ENCODE results near the gene SLC2A6.

Gene SLC2A6

DNA sequence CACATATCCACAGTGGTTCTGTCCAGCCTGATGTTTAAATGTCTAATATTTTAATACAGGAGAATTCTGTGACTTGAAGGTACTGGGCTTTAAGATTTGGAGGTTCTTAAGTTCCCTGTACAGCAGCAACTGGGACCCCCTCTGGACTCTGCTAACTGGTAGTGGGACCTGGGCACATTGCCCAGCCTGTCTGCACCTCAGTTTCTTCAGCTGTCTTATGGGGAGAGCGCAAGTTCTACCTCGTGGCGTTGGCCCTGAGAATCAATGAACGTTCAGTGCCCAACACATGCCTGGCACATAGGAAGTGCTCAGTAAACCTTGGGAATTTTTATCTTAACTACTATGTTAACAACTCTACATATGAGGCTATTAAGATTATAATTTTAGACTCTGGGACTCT lies 1.4 kb downstream of the SLC2A6 start:
- no peak for DNase-seq (ENCODE audit: low spot score)

- no peak for DNase-seq (ENCODE audit: low spot score)
Measured at GRCh38 chr9:133476941-133477340, 2.0 kb downstream of the SLC2A6 start.

- no peak for DNase-seq (ENCODE audit: low spot score)
Measured at GRCh38 chr9:133476036-133476931, 2.6 kb downstream of the SLC2A6 start.

- no peak for DNase-seq (ENCODE audit: low spot score)
Measured at GRCh38 chr9:133475292-133476012, 3.4 kb downstream of the SLC2A6 start.

DNA sequence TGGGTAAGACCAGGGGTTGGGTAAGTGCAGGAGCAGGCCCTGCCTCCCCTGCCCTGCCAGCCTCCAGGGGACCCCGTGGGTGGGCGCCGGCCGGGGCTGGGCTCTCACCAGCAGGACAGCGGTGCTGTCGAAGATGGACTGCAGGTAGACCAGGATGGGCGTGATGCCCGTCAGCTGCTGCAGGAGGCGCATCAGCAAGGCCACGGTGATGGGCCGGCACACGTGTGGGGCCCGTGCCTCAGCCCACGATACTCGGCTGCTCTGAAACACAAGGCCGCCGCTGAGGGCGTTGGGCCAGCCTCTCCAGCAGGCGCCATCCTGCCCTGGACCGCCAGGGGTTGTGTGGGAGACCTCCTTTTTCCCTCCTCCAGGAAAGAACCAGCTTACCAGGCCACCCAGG lies 4.0 kb downstream of the SLC2A6 start:
- no peak for DNase-seq (ENCODE audit: low spot score)

GRCh38 chr9:133474215-133474614 lies 4.7 kb downstream of the SLC2A6 start:
- no peak for DNase-seq (ENCODE audit: low spot score)

- DNase-seq (ENCODE audit: low spot score): no peak
Measured at GRCh38 chr9:133473743-133474142, 5.2 kb downstream of the SLC2A6 start.

DNA sequence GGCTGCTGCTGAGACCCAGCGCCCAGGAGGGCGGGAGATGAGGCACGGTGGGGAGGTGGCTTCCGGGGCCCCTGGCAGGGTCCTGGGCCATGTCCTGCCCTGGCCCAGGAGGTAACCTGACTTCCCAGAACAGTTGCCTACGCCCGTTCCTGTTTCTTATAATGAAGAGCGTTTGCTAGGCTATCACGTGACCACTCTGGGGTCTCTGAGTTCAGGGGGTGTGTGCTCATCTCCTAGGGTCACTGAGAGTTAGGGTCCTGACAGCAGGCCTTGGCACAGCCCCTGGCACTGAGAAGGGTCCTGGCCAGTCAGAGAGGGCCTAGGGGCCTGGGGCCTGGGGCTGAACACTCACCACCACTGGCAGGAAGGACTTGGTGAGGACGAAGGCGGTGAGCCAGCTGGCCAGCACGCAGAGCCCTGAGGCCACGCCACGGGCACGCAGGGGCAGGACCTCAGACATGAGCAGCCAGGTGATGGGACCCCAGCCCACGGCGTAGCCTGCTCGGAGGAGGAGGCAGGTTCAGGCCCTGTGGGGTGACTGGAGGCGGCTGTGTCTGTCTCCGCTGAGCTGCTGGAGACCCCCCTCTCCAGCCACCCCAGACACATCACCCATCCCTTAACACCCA lies 6.0 kb downstream of the SLC2A6 start:
- DNase-seq (ENCODE audit: low spot score): no peak

- DNase-seq (ENCODE audit: low spot score): no peak
Measured at GRCh38 chr9:133472277-133472645, 6.6 kb downstream of the SLC2A6 start.

DNA sequence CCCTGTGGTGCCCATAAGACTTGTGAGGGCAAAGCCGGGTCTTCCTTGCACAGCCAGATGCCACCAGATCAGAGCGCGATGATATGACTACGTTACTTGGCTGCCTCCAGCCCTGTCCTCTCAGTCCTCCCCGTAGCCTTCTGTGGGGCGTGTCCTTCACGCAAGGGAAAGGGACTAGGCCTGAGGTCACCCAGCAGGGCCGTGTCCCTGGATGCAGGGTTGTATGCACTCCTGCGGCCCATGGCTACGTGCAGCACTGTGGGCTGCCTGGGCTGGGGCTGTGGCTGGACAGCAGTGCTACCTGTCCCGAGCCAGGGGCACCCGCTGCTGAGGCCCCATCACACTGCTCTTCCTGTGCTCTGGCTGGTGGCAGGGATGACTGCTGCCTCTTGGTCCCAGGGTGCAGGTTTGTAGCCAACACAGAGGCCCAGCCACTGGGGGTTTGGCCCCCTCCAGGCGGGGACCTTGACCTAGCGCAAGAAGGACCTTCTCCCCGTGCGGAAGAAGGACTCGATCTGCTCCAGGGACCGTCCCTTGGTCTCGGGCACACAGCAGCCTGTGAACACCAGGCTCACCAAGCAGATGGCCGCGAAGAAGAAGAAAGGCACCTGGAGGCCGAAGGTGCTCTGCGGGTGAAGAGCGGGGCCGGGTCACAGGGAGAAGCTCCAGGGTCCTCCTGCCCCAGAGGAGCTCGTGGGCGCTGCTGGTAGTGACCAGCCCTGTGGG lies 7.2 kb downstream of the SLC2A6 start:
- no peak for DNase-seq (ENCODE audit: low spot score)

DNA sequence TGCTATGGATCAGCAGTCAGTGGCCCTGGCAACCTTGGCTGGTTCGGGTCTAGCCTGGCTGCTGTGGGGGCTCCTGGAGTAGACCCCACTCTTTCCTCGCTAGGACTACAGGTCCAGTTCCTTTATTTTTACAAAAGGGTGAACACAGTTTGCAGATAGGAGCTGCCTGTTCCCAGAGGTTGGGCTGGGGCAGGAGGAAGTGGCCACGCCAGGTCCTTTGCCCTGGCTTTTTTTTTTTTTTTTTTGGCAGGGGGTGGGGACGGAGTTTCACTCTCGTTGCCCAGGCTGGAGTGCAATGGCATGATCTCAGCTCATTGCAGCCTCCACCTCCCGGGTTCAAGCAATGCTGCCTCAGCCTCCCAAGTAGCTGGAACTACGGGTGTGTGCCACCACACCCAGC lies 7.9 kb downstream of the SLC2A6 start:
- DNase-seq (ENCODE audit: low spot score): no peak

- DNase-seq (ENCODE audit: low spot score): no peak
Measured at GRCh38 chr9:133470427-133470924, 8.4 kb downstream of the SLC2A6 start.

- DNase-seq (ENCODE audit: low spot score): no peak
Measured at GRCh38 chr9:133468777-133469421, 10.0 kb downstream of the SLC2A6 start.

GRCh38 chr9:133468374-133468773 lies 10.5 kb downstream of the SLC2A6 start:
- DNase-seq (ENCODE audit: low spot score): no peak

- no peak for DNase-seq (ENCODE audit: low spot score)
Measured at GRCh38 chr9:133467101-133467500, 11.8 kb downstream of the SLC2A6 start.

- DNase-seq (ENCODE audit: low spot score): no peak
Measured at GRCh38 chr9:133465984-133466383, 12.9 kb downstream of the SLC2A6 start.

DNA sequence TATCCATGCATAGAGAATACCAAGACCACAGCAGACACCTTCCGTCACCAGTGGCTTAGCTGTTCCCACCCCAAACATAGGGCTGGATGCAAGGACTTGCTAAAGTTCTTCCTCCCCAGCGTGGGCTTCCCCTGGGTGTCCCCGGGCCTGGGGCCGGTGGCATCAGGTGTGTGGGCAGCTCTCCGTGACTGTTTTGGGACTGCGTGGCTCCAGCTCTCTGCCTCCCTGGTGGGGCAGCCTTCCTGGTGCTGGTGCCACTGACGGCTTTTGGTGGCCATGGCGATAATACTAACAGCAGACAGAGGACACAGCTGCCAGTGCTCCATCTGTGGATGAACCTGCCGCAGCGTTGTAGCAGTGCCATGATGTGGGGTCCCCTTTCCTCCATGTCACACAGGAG lies 14.3 kb downstream of the SLC2A6 start:
- DNase-seq (ENCODE audit: low spot score): no peak

- DNase-seq (ENCODE audit: low spot score): no peak
Measured at GRCh38 chr9:133463864-133464615, 14.9 kb downstream of the SLC2A6 start.

DNA sequence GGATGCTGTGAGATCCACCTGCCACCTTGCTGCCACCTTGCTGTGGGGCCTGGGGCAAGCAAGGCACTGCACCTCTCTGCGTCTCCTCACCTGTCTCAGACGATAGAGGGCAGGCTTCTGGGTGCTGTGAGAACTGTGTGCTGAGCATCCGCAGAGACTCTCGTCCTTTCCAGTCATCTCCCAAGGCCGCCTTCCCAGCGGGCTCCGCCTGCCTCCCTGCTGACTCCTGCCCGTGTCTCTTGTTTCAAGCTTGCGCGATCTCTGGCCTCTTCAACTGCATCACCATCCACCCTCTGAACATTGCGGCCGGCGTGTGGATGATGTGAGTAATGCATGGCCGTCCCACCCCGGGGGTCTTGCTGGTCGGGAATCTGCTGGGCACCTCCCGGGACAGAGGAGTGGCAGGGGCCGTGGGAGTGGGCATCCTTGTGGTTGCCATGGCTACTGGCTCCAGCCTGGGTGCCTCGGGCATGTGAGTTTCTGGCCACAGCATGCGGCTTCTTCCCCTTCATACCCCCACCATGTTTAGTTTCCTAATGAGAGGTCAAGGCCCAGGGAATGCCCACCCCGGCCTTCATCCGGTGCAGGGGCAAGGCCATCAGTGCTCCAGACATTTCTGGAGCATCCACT lies 15.6 kb downstream of the SLC2A6 start:
- DNase-seq (ENCODE audit: low spot score): no peak

- DNase-seq (ENCODE audit: low spot score): no peak
Measured at GRCh38 chr9:133461975-133462374, 16.9 kb downstream of the SLC2A6 start.
